ENCODE results near the gene SMC6.

DNA sequence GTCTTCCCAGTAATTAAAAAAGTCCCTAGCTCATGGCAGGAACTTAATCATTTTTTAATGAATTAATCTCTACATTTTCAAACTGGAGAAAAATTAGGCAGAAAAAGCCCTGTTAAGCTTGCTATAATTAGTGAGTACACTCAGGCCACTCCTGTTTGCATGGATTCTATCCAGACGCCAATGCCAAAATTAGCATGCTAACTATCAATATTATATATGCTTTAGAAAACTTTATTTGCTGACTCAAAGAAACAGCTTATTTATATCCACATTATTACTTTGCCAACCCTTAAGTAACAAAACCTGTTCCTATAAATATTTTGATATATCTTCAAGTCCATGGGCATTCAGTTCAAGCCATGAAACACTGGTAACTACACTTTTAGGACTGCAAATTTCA, 90.9 kb downstream of the SMC6 start:
- TF ChIP-seq POLR2AphosphoS5 (IDR thresholded peaks at IDR 0.05; ENCODE audit: low read depth, low read length) (no peak), TAF1 (IDR thresholded peaks at IDR 0.05; ENCODE audit: borderline replicate concordance, low read depth, low read length) (no peak), POLR2A (IDR thresholded peaks at IDR 0.05; ENCODE audit: low read depth, low read length) (no peak)

All from GM12892 (cell line).